ENCODE data around the gene TH.

TH gene

GRCh38 chr11:2167141-2168045 is 4.2 kb downstream of the TH start:
- Histone ChIP-seq H3K9me3 (ENCODE audit: control insufficient read depth in 1 of 2, low read length in 2 of 2) (no peaks in the 10 kb centered on the region), H3K9ac (ENCODE audit: low read depth in 1 of 2, low read length in 2 of 2) (no peak overlapping the region), H3K4me3 (ENCODE audit: low read depth in 1 of 2, low read length in 2 of 2) (no peak overlapping the region), H3K27ac (ENCODE audit: low read depth, low read length) (no peak overlapping the region), H3K36me3 (ENCODE audit: control insufficient read depth in 1 of 2, insufficient read depth in 2 of 2, low read length in 2 of 2) (no peaks in the 10 kb centered on the region), H3K4me1 (ENCODE audit: control insufficient read depth in 1 of 2, insufficient read depth in 2 of 2, low read length in 2 of 2) (no peaks in the 10 kb centered on the region), H3K27me3 (ENCODE audit: control insufficient read depth in 1 of 2, insufficient read depth in 2 of 2, low read length in 2 of 2) (peaks cover 0 to 21% of the 10 kb centered on the region in 2 donors)

DNA sequence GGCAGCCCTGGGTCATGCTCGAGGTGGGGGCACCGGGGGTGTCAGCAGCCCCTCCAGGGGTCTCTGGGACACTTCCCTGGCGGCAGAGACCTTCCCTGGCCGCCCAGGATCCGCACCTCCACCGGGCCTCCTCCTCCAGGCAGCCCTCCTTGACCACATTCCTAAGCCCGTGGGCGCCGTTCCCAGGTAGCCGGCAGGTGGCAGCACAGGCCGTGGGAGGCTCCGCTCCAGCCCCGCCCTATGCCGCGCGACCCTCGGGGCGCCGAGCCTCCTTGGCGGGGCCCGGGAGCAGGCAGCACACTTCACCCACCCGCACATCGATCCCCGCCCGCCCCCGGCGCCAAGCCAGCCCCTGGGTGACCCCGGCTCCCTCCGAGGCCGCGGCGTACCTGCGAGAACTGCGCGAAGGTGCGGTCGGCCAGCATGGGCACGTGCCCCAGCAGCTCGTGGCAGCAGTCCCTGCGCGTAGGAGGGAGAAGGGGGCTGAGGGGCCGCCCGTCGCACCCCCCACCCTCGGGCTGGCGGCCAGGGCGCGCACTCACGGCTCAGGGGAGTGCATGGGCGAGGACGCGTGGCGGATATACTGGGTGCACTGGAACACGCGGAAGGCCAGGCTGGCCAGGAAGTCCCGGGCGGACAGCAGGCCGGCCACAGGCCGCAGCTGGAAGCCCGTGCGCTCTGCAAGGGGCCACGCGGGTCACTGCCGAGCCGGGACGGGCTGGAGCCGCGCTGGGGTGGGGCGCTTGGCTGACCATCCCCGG is 5.3 kb downstream of the TH start:
- Histone ChIP-seq H3K4me3 (ENCODE audit: low read depth in 1 of 2, low read length in 2 of 2) (no peak overlapping the region), H3K9me3 (ENCODE audit: control insufficient read depth in 1 of 2, low read length in 2 of 2) (no peaks in the 10 kb centered on the region), H3K27ac (ENCODE audit: low read depth, low read length) (no peak overlapping the region), H3K27me3 (ENCODE audit: control insufficient read depth in 1 of 2, insufficient read depth in 2 of 2, low read length in 2 of 2) (peaks cover 0 to 21% of the 10 kb centered on the region in 2 donors), H3K9ac (ENCODE audit: low read depth in 1 of 2, low read length in 2 of 2) (no peak overlapping the region), H3K4me1 (ENCODE audit: control insufficient read depth in 1 of 2, insufficient read depth in 2 of 2, low read length in 2 of 2) (no peaks in the 10 kb centered on the region), H3K36me3 (ENCODE audit: control insufficient read depth in 1 of 2, insufficient read depth in 2 of 2, low read length in 2 of 2) (no peaks in the 10 kb centered on the region)

DNA sequence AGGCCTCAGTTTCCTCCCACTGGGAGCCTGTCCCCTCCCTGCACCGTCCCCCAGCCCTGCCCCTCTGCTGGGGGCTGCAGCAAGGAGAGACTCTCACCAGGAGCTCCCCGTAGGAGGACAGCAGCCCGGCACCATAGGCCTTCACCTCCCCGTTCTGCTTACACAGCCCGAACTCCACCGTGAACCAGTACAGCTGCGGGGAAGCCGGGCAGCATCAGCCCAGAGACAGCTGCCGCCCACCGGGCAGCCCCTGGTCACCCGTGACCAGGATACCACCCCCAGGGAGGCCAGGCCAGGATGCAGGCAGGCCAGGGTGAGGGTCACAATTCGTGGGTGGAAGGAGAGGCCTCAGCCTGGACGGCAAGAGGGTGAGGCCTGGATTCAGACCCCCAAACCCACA is 6.0 kb downstream of the TH start:
- no peak overlapping the region for H3K27ac ChIP-seq (ENCODE audit: low read depth, low read length)

DNA sequence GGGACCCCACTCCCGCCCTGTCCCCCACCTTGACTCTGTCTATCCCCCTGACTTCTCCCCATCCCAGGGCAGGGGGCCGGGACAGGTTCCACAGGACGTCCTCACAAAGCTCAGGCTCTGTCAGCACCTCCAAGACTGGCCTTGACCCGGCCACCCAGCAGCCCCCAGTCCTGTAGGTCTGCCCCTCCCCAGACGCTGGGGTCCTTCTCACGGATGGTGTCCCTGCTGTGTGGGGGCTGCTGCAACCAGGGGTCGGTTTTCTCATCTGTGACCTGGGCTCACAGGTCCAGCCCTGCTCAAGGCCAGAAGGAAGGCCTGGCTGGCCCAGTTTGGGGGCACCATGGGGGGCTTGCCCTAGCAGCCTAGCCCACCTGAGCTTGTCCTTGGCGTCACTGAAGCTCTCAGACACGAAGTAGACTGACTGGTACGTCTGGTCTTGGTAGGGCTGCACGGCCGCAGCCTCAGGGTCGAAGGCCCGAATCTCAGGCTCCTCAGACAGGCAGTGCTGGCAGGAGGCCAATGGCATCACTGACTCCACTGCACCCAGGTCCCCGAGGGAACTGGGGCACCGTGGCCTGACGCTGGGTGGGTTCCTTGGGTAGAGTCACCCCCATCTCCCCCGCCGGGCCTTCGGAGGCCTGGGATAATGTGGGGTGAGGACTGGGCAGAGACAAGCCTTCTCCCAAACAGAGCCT is 6.6 kb downstream of the TH start:
- Histone ChIP-seq H3K27me3 (ENCODE audit: control insufficient read depth in 1 of 2, insufficient read depth in 2 of 2, low read length in 2 of 2) (peaks cover 0 to 21% of the 10 kb centered on the region in 2 donors), H3K9ac (ENCODE audit: low read depth in 1 of 2, low read length in 2 of 2) (no peak overlapping the region), H3K36me3 (ENCODE audit: control insufficient read depth in 1 of 2, insufficient read depth in 2 of 2, low read length in 2 of 2) (no peaks in the 10 kb centered on the region), H3K9me3 (ENCODE audit: control insufficient read depth in 1 of 2, low read length in 2 of 2) (no peaks in the 10 kb centered on the region), H3K4me1 (ENCODE audit: control insufficient read depth in 1 of 2, insufficient read depth in 2 of 2, low read length in 2 of 2) (no peaks in the 10 kb centered on the region), H3K4me3 (ENCODE audit: low read depth in 1 of 2, low read length in 2 of 2) (no peak overlapping the region), H3K27ac (ENCODE audit: low read depth, low read length) (no peak overlapping the region)

More for the DNA sequence above, 6.0 kb downstream of the TH start:
- Histone ChIP-seq H3K9me3 (ENCODE audit: control insufficient read depth in 1 of 2, low read length in 2 of 2) (no peaks in the 10 kb centered on the region), H3K4me1 (ENCODE audit: control insufficient read depth in 1 of 2, insufficient read depth in 2 of 2, low read length in 2 of 2) (no peaks in the 10 kb centered on the region), H3K4me3 (ENCODE audit: low read depth in 1 of 2, low read length in 2 of 2) (no peak overlapping the region), H3K9ac (ENCODE audit: low read depth in 1 of 2, low read length in 2 of 2) (no peak overlapping the region), H3K27me3 (ENCODE audit: control insufficient read depth in 1 of 2, insufficient read depth in 2 of 2, low read length in 2 of 2) (peaks cover 0 to 21% of the 10 kb centered on the region in 2 donors), H3K36me3 (ENCODE audit: control insufficient read depth in 1 of 2, insufficient read depth in 2 of 2, low read length in 2 of 2) (no peaks in the 10 kb centered on the region)

DNA sequence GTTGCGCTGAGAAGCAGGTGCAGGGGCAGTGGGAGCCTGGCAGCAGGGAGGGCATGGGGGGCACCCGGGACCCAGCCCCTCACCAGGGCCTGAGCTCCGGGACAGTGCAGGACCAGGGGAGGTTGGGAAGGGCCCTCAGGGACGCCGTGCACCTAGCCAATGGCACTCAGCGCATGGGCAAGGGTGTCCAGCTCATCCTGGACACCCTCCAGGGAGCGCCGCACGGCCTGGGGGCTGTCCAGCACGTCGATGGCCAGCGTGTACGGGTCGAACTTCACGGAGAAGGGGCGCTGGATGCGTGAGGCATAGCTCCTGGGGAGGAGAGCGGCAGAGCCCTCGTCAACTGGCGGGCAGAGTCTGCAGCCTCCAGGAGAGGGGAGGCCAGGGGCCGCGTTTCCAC is 7.5 kb downstream of the TH start:
- no peaks in the 10 kb centered on the region for H3K36me3 ChIP-seq (ENCODE audit: control insufficient read depth in 1 of 2, insufficient read depth in 2 of 2, low read length in 2 of 2)
- H3K4me3 ChIP-seq (ENCODE audit: low read depth in 1 of 2, low read length in 2 of 2) = no peak overlapping the region
- no peak overlapping the region for H3K9ac ChIP-seq (ENCODE audit: low read depth in 1 of 2, low read length in 2 of 2)
- H3K9me3 ChIP-seq (ENCODE audit: control insufficient read depth in 1 of 2, low read length in 2 of 2) = no peaks in the 10 kb centered on the region
- H3K4me1 ChIP-seq (ENCODE audit: control insufficient read depth in 1 of 2, insufficient read depth in 2 of 2, low read length in 2 of 2) = no peaks in the 10 kb centered on the region
- H3K27ac ChIP-seq (ENCODE audit: low read depth, low read length) = no peak overlapping the region
- H3K27me3 ChIP-seq (ENCODE audit: control insufficient read depth in 1 of 2, insufficient read depth in 2 of 2, low read length in 2 of 2) = peaks cover 0 to 21% of the 10 kb centered on the region in 2 donors

GRCh38 chr11:2163428-2163978 is 8.1 kb downstream of the TH start:
- H3K36me3 ChIP-seq (ENCODE audit: control insufficient read depth in 1 of 2, insufficient read depth in 2 of 2, low read length in 2 of 2) = no peaks in the 10 kb centered on the region
- H3K9ac ChIP-seq (ENCODE audit: low read depth in 1 of 2, low read length in 2 of 2) = no peak overlapping the region
- no peaks in the 10 kb centered on the region for H3K4me1 ChIP-seq (ENCODE audit: control insufficient read depth in 1 of 2, insufficient read depth in 2 of 2, low read length in 2 of 2)
- H3K27ac ChIP-seq (ENCODE audit: low read depth, low read length) = no peak overlapping the region
- H3K9me3 ChIP-seq (ENCODE audit: control insufficient read depth in 1 of 2, low read length in 2 of 2) = no peaks in the 10 kb centered on the region
- no peak overlapping the region for H3K4me3 ChIP-seq (ENCODE audit: low read depth in 1 of 2, low read length in 2 of 2)
- peaks cover 0 to 21% of the 10 kb centered on the region in 2 donors for H3K27me3 ChIP-seq (ENCODE audit: control insufficient read depth in 1 of 2, insufficient read depth in 2 of 2, low read length in 2 of 2)

DNA sequence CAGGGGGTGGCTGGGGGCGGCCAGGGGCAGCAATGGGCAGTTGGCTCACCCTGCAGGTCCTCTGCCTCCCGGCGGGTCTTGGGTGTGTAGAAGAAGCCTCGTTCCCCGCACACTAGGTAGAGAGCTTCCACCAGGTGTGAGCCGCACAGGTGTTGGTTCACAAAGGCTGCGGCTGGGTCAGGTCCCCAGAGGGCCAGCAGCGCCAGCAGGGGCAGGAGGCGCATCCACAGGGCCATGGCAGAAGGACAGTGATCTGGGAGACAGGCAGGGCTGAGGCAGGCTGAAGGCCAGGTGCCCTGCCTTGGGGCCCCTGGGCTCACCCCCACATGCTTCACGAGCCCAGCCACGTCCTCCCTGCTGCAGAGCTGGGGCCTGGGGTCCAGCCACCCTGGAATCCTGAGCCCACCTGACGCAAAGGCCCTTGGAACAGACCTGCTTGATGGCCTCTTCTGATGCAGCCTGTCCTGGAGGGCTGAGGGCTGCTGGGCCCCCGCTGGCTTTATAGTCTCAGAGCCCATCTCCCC is 10.8 kb downstream of the TH start, which contains the start of gene INS:
TSS of gene INS (minus strand) at position 474 of the 524 bp plus-strand sequence. CDS start at position 236, 238 bp downstream.
- no peak within 1 kb of the TSS for H3K27ac ChIP-seq (ENCODE audit: low read depth, low read length)
- no peaks in the 10 kb centered on the region for H3K4me1 ChIP-seq (ENCODE audit: control insufficient read depth in 1 of 2, insufficient read depth in 2 of 2, low read length in 2 of 2)
- H3K9ac ChIP-seq (ENCODE audit: low read depth in 1 of 2, low read length in 2 of 2) = no peak within 1 kb of the TSS
- no peak within 1 kb of the TSS for H3K4me3 ChIP-seq (ENCODE audit: low read depth in 1 of 2, low read length in 2 of 2)
- H3K36me3 ChIP-seq (ENCODE audit: control insufficient read depth in 1 of 2, insufficient read depth in 2 of 2, low read length in 2 of 2) = no peaks in the 10 kb centered on the region
- H3K9me3 ChIP-seq (ENCODE audit: control insufficient read depth in 1 of 2, low read length in 2 of 2) = no peaks in the 10 kb centered on the region
- peaks cover 0 to 12% of the 10 kb centered on the region in 2 donors for H3K27me3 ChIP-seq (ENCODE audit: control insufficient read depth in 1 of 2, insufficient read depth in 2 of 2, low read length in 2 of 2)

DNA sequence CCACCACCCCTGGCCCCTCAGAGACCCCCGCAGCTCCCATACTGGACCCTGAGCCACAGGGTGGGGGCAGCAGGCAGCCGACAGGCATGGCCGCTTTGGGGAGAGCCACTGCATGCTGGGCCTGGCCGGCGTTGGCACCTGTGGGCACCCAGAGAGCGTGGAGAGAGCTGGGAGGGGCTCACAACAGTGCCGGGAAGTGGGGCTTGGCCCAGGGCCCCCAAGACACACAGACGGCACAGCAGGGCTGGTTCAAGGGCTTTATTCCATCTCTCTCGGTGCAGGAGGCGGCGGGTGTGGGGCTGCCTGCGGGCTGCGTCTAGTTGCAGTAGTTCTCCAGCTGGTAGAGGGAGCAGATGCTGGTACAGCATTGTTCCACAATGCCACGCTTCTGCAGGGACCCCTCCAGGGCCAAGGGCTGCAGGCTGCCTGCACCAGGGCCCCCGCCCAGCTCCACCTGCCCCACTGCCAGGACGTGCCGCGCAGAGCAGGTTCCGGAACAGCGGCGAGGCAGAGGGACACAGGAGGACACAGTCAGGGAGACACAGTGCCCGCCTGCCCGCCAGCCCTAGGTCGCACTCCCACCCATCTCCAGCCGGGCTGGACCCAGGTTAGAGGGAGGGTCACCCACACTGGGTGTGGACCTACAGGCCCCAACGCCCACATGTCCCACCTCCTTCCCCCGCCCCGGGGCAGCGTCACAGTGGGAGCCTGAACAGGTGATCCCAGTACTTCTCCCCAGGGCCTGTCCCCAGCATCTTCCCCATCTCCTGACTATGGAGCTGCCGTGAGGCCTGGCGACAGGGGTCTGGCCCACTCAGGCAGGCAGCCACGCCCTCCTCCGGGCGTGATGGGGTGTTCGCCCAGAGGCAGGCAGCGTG is 11.8 kb downstream of the TH start:
- Histone ChIP-seq H3K4me3 (ENCODE audit: low read depth in 1 of 2, low read length in 2 of 2) (no peak overlapping the region), H3K27me3 (ENCODE audit: control insufficient read depth in 1 of 2, insufficient read depth in 2 of 2, low read length in 2 of 2) (peaks cover 0 to 4% of the 10 kb centered on the region in 2 donors), H3K27ac (ENCODE audit: low read depth, low read length) (no peak overlapping the region), H3K4me1 (ENCODE audit: control insufficient read depth in 1 of 2, insufficient read depth in 2 of 2, low read length in 2 of 2) (no peaks in the 10 kb centered on the region), H3K9me3 (ENCODE audit: control insufficient read depth in 1 of 2, low read length in 2 of 2) (no peaks in the 10 kb centered on the region), H3K9ac (ENCODE audit: low read depth in 1 of 2, low read length in 2 of 2) (no peak overlapping the region), H3K36me3 (ENCODE audit: control insufficient read depth in 1 of 2, insufficient read depth in 2 of 2, low read length in 2 of 2) (no peaks in the 10 kb centered on the region)

DNA sequence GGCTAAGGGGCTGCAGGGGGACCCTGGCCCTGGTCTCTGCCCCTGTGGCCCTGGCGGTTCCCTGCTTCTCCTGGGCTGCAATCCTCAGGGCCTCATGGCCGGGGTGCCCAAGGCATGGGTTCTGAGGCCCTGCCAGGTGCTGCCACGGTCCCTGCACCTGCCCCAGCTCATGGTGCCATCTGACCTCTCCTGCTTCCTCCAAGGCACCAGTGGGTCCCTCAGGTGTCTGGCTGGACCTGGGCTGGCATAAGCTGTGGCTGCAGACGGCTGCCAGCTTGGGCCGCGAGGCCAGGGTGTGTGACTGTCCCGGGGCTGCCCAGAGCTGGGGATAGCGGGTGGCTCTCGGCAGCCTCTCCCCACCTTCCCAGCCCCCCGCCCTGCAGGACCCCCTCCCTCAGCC is 12.6 kb downstream of the TH start:
- H3K4me1 ChIP-seq (ENCODE audit: control insufficient read depth in 1 of 2, insufficient read depth in 2 of 2, low read length in 2 of 2) = no peaks in the 10 kb centered on the region
- no peak overlapping the region for H3K4me3 ChIP-seq (ENCODE audit: low read depth in 1 of 2, low read length in 2 of 2)
- H3K36me3 ChIP-seq (ENCODE audit: control insufficient read depth in 1 of 2, insufficient read depth in 2 of 2, low read length in 2 of 2) = no peaks in the 10 kb centered on the region
- no peaks in the 10 kb centered on the region for H3K9me3 ChIP-seq (ENCODE audit: control insufficient read depth in 1 of 2, low read length in 2 of 2)
- peaks cover 0 to 4% of the 10 kb centered on the region in 2 donors for H3K27me3 ChIP-seq (ENCODE audit: control insufficient read depth in 1 of 2, insufficient read depth in 2 of 2, low read length in 2 of 2)
- H3K27ac ChIP-seq (ENCODE audit: low read depth, low read length) = no peak overlapping the region
- no peak overlapping the region for H3K9ac ChIP-seq (ENCODE audit: low read depth in 1 of 2, low read length in 2 of 2)
